ENCODE data around the gene CIB1. TPM values are rescaled to one million over a fixed set of nuclear protein-coding genes. Genes with fewer than 3 reads are reported as not detected.
A peak's percentile ranks its signal among the peaks of the same experiment; 100 is the strongest.

The CIB1 gene
- polyA plus RNA-seq, 2 of the 4 experiments (the other 2 are of a cell fraction) = 84.1 to 120 TPM

GRCh38 chr15:90201130-90201943, 32.4 kb downstream of the CIB1 start, which contains the start of gene SEMA4B:
Gene SEMA4B (plus strand): TSS chr15:90201330. CDS start chr15:90201579, 249 bp downstream.
- ChIA-PET CTCF (interaction anchor here (1.0 to 36.4 kb wide), 9 partner anchors 10 to 552 kb away, joined by 3 to 732 read pairs (median 3); partner anchors contain the start of genes CIB1 and GDPGP1), POLR2A (interaction anchor here (0.7 to 2.9 kb wide), 10 partner anchors 10 to 65 kb away, joined by 3 to 22 read pairs (median 6); partner anchors contain the start of genes CIB1, GDPGP1 and NGRN)
- Histone ChIP-seq H3K9me3 (no peaks in the 10 kb centered on the region), H3K4me3 (peak within 1 kb of the TSS; percentile 80), H3K4me1 (peaks cover 38% of the 10 kb centered on the region), H3K4me2 (peak within 1 kb of the TSS; percentile 85), H3K27ac (peak within 1 kb of the TSS; percentile 90 to 98)
- WGBS (ENCODE audit: missing lambda C conversion rate) = 0% methylated on average over 36 of the region's 88 CpGs
- TF ChIP-seq RAD21 (conservative IDR thresholded peaks at IDR 0.05 in 1 of 2, IDR thresholded peaks at IDR 0.05 in 1 of 2) (no peak; a peak in 2 of 5 replicates), JUN (IDR thresholded peaks at IDR 0.05) (peak; percentile 48 to 87; a peak in 4 of 5 replicates), HES2 (IDR thresholded peaks at IDR 0.05) (no peak), SMC3 (IDR thresholded peaks at IDR 0.05) (peak; percentile 2; the same call in 2 of the 3 replicates), E2F6 (IDR thresholded peaks at IDR 0.05; ENCODE audit: borderline replicate concordance, low read depth) (0 out of 2 replicates have a peak, but pooled peaks have one; percentile 14), KDM5A (IDR thresholded peaks at IDR 0.05) (no peak), HEYL (CRISPR knock-in tag; IDR thresholded peaks at IDR 0.05) (no peak), POLR2A (IDR thresholded peaks at IDR 0.05; ENCODE audit: low read length) (peak; percentile 73), FOXS1 (CRISPR knock-in tag; IDR thresholded peaks at IDR 0.05) (no peak), FOSB (CRISPR knock-in tag; IDR thresholded peaks at IDR 0.05) (no peak), BCL3 (IDR thresholded peaks at IDR 0.05) (peak; percentile 45; the same call in 1 of the 3 replicates), RNF2 (IDR thresholded peaks at IDR 0.05; ENCODE audit: borderline replicate concordance, low read depth) (no peak), PHF8 (IDR thresholded peaks at IDR 0.05; ENCODE audit: borderline replicate concordance, low read depth) (peak; percentile 16; the same call in 1 of the 2 replicates), MYC (IDR thresholded peaks at IDR 0.05; ENCODE audit: borderline replicate concordance, low read length) (no peak)
- FAIRE-seq (no peak), DNase-seq (ENCODE audit: low read depth in 1 of 2, low spot score in 1 of 2) (peak; percentile 61 to 92), ATAC-seq (peak; percentile 88)

- H3K27ac ChIP-seq = peak overlapping the region; percentile 90 to 98
- TF ChIP-seq TP53 (CRISPR knock-in tag; IDR thresholded peaks at IDR 0.05) (no peak), RFX5 (IDR thresholded peaks at IDR 0.05) (no peak), JUN (IDR thresholded peaks at IDR 0.05) (0 out of 5 replicates have a peak, but pooled peaks of 1 of the 2 experiments have one; percentile 61), ZFP36 (IDR thresholded peaks at IDR 0.05; ENCODE audit: borderline replicate concordance, partially characterized antibody) (no peak), E2F6 (IDR thresholded peaks at IDR 0.05; ENCODE audit: borderline replicate concordance, low read depth) (no peak), RNF2 (IDR thresholded peaks at IDR 0.05; ENCODE audit: borderline replicate concordance, low read depth) (no peak), CTCF (IDR thresholded peaks at IDR 0.05) (no peak), KDM5A (IDR thresholded peaks at IDR 0.05) (no peak), GATA3 (IDR thresholded peaks at IDR 0.05; ENCODE audit: borderline replicate concordance) (no peak), USF2 (IDR thresholded peaks at IDR 0.05) (peak; percentile 16; the same call in 1 of the 2 replicates), MAX (IDR thresholded peaks at IDR 0.05) (peak; percentile 41; the same call in 1 of the 2 replicates), BCL3 (IDR thresholded peaks at IDR 0.05) (no peak), KDM1A (IDR thresholded peaks at IDR 0.05; ENCODE audit: low read depth) (no peak), MYC (IDR thresholded peaks at IDR 0.05; ENCODE audit: borderline replicate concordance, low read length) (no peak), TFCP2L1 (CRISPR knock-in tag; IDR thresholded peaks at IDR 0.05) (no peak), HOXB5 (CRISPR knock-in tag; IDR thresholded peaks at IDR 0.05) (no peak)
Observed at GRCh38 chr15:90200534-90201129, 33.1 kb downstream of the CIB1 start.

More at GRCh38 chr15:90200534-90201129, 33.1 kb downstream of the CIB1 start:
- DNase-seq (ENCODE audit: low read depth in 1 of 2, low spot score in 1 of 2) = no peak
- Histone ChIP-seq H3K4me2 (peak overlapping the region; percentile 85), H3K9me3 (no peaks in the 10 kb centered on the region), H3K4me3 (peak overlapping the region; percentile 80), H3K4me1 (peaks cover 38% of the 10 kb centered on the region)
- POLR2A ChIA-PET = interaction anchor here (0.5 to 2.9 kb wide), 11 partner anchors 9 to 85 kb away, joined by 3 to 22 read pairs (median 4); partner anchors contain the start of genes CIB1 and GDPGP1
- WGBS (ENCODE audit: missing lambda C conversion rate) = 26% methylated on average over 20 of the region's 24 CpGs
- CTCF ChIA-PET = interaction anchor here (1.0 to 36.4 kb wide), 9 partner anchors 9 to 551 kb away, joined by 3 to 732 read pairs (median 5); partner anchors contain the start of genes CIB1 and GDPGP1
- peak; percentile 12 to 31 for ATAC-seq
- no peak for FAIRE-seq

All from A549 (cell line).